NT2/D1 (cell line): ENCODE measurements around the gene ADISSP.

Experiments
- DNase-seq: peaks from one replicate; pipeline ENCODE4 v3.0.0-alpha.2; 2011; ENCODE audit warnings: low read depth, low spot score
- H3K27me3 ChIP-seq: 2 replicates; pipeline ENCODE4 v1.6.0; 2011; ENCODE audit warnings: mild to moderate bottlenecking; ENCODE audit not compliant: insufficient read length, insufficient read depth
- H3K36me3 ChIP-seq: 2 replicates; pipeline ENCODE4 v1.6.1; 2011; ENCODE audit warnings: mild to moderate bottlenecking, low read length, mixed read lengths; ENCODE audit not compliant: insufficient read depth, insufficient read length
- H3K4me1 ChIP-seq: 2 replicates; pipeline ENCODE4 v1.5.1; 2011; ENCODE audit not compliant: insufficient read depth, insufficient read length
- H3K4me3 ChIP-seq: 2 replicates; pipeline ENCODE4 v1.5.1; 2011; ENCODE audit warnings: low read depth; ENCODE audit not compliant: insufficient read length
- H3K9ac ChIP-seq: 2 replicates; pipeline ENCODE4 v1.6.0; 2011; ENCODE audit warnings: low read depth; ENCODE audit not compliant: insufficient read length
- H3K9me3 ChIP-seq: 2 replicates; pipeline ENCODE4 v1.5.1; 2011; ENCODE audit warnings: mild to moderate bottlenecking, low read length; ENCODE audit not compliant: insufficient read depth
- SUZ12 ChIP-seq: IDR thresholded peaks from 2 replicates; pipeline ENCODE4 v1.6.1; 2011; ENCODE audit not compliant: insufficient read length, insufficient read depth; ENCODE audit errors: extremely low read depth
- YY1 ChIP-seq: IDR thresholded peaks from 2 replicates; pipeline ENCODE4 v1.6.1; 2011; ENCODE audit not compliant: insufficient read length, insufficient read depth
- ZNF274 ChIP-seq: IDR thresholded peaks from 2 replicates; pipeline ENCODE4 v1.6.1; 2011; ENCODE audit warnings: mild to moderate bottlenecking, low read depth, low read length

Gene ADISSP

DNA sequence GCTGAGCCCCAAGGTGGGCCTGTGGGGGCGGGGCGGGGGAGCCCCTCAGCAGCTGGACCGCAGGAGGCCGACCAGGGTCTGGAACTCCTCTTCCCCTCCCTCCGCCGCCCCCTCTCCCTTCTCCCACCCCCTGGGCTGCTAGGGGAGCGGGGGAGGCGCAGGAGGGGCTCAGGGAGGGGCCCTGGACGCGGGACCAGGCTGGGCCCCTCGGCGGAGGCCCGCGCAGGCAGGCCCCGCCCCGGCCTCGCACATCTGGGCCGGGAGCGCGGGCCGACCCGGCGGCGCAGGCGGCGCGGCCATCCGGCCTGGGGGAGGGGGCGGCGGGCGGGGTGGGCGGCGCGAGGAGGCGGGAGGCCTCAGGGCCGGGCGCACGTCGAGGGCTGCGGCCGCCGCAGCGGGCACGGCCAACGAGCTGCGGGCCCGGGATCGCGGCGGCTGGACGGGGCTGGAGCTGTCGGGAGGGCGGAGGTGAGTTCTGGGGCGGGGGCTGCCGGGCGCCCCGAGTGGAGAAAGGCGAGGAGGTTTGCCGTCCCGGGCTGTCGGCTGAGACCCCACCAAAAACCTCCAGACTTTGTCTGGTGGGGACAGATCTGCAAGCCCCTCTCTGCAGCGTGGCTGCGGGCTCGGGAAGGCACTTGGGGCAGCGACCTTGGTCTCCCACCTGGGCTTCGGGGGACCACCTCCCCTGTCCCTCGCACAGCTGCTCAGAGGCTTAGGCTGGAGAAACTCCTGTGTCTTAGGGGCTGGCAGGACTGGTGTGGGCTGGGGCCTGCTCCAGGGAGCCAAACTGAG lies 35.0 kb downstream of the ADISSP start, which contains the start of gene HSPA12B:
Gene HSPA12B, plus strand, starts transcription at position 359 of the 792 bp plus-strand sequence. CDS start 5,990 bp downstream, outside the sequence.
- TF ChIP-seq YY1, result no peak
- TF ChIP-seq SUZ12, result no peak
- TF ChIP-seq ZNF274, result no peak
- Histone ChIP-seq H3K36me3 (no peaks in the 10 kb centered on the region), H3K4me3 (peak within 1 kb of the TSS; percentile 45), H3K9ac (peak within 1 kb of the TSS; percentile 86), H3K9me3 (no peaks in the 10 kb centered on the region), H3K4me1 (peaks cover 20% of the 10 kb centered on the region), H3K27me3 (peaks cover 15% of the 10 kb centered on the region)
- DNase-seq, result no peak

GRCh38 chr20:3731944-3732326 lies 35.6 kb downstream of the ADISSP start:
- TF ChIP-seq SUZ12, result no peak
- TF ChIP-seq ZNF274, result no peak
- TF ChIP-seq YY1, result no peak
- Histone ChIP-seq H3K4me1 (peaks cover 20% of the 10 kb centered on the region), H3K27me3 (peaks cover 15% of the 10 kb centered on the region), H3K9me3 (no peaks in the 10 kb centered on the region), H3K36me3 (no peaks in the 10 kb centered on the region), H3K9ac (no peak overlapping the region), H3K4me3 (no peak overlapping the region)
- no peak for DNase-seq

GRCh38 chr20:3730803-3731672 lies 36.5 kb downstream of the ADISSP start:
- TF ChIP-seq ZNF274 (no peak), YY1 (no peak), SUZ12 (no peak)
- H3K27me3 ChIP-seq, result peaks cover 15% of the 10 kb centered on the region
- H3K9me3 ChIP-seq, result no peaks in the 10 kb centered on the region
- H3K36me3 ChIP-seq, result no peaks in the 10 kb centered on the region
- no peak overlapping the region for H3K4me3 ChIP-seq
- H3K4me1 ChIP-seq, result peaks cover 20% of the 10 kb centered on the region
- no peak for DNase-seq
- H3K9ac ChIP-seq, result no peak overlapping the region

- H3K9ac ChIP-seq, result no peak overlapping the region
- DNase-seq, result no peak
- H3K27me3 ChIP-seq, result peaks cover 15% of the 10 kb centered on the region
- no peaks in the 10 kb centered on the region for H3K36me3 ChIP-seq
- no peak overlapping the region for H3K4me3 ChIP-seq
- no peak for TF ChIP-seq SUZ12
- TF ChIP-seq YY1, result no peak
- TF ChIP-seq ZNF274, result no peak
- H3K9me3 ChIP-seq, result no peaks in the 10 kb centered on the region
- peaks cover 20% of the 10 kb centered on the region for H3K4me1 ChIP-seq
Measured at GRCh38 chr20:3729811-3730540, 37.6 kb downstream of the ADISSP start.

DNA sequence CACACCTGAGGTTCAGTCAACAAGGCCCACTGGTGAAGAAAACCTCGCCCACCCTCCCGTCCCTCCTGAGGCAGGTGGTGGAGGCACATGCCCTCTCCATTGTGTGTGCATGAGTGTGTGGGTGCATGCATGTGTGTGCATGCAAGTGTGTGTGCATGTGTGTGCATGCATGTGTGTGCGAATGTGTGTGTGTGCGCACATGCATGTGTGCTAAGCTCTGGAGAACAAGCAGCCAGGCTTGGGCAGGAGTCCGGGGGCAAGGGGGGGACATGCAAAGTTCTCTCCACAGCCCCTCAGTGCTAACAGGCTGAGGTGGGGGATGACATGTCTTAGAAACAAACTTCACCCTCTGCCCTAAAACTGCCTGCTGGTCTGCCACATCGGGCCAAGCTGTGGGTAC lies 38.2 kb downstream of the ADISSP start:
- TF ChIP-seq YY1, result no peak
- TF ChIP-seq ZNF274, result no peak
- no peak for TF ChIP-seq SUZ12
- Histone ChIP-seq H3K36me3 (no peaks in the 10 kb centered on the region), H3K4me1 (peaks cover 19% of the 10 kb centered on the region), H3K9me3 (no peaks in the 10 kb centered on the region), H3K4me3 (no peak overlapping the region), H3K9ac (no peak overlapping the region), H3K27me3 (peaks cover 15% of the 10 kb centered on the region)
- DNase-seq, result no peak

DNA sequence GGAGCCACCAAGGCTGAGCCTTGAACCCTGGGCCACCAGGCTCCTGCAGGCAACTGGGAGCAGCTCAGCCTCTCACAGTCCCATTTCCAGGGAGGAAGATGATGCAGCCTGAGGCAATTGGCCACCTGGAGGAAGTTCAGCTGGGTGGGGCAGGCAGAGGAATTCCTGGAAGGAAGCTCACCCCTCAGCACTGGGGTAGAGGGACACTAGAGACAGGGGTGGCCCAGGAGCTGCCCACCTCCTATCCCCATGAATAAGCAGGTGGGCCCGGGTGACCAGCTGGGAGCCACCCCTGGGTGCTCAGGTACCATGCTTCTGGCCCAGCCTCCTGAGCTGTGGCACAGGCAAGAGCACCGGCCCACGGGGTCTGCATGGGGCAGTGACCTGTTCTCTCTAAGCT lies 38.7 kb downstream of the ADISSP start:
- no peaks in the 10 kb centered on the region for H3K9me3 ChIP-seq
- H3K27me3 ChIP-seq, result peaks cover 15% of the 10 kb centered on the region
- TF ChIP-seq YY1 (no peak), SUZ12 (no peak), ZNF274 (no peak)
- H3K4me3 ChIP-seq, result no peak overlapping the region
- H3K4me1 ChIP-seq, result peaks cover 17% of the 10 kb centered on the region
- no peaks in the 10 kb centered on the region for H3K36me3 ChIP-seq
- no peak for DNase-seq
- H3K9ac ChIP-seq, result no peak overlapping the region

GRCh38 chr20:3728354-3728753 lies 39.2 kb downstream of the ADISSP start:
- Histone ChIP-seq H3K36me3 (no peaks in the 10 kb centered on the region), H3K4me3 (no peak overlapping the region), H3K9me3 (no peaks in the 10 kb centered on the region), H3K27me3 (peaks cover 10% of the 10 kb centered on the region), H3K4me1 (peaks cover 17% of the 10 kb centered on the region), H3K9ac (no peak overlapping the region)
- DNase-seq, result no peak
- TF ChIP-seq ZNF274, result no peak
- TF ChIP-seq SUZ12, result no peak
